Activated CD8-positive, alpha-beta memory T cell treated with anti-CD3 and anti-CD28 coated beads for 1 hour (primary cell): ENCODE results near the gene LMX1B.

ENCODE experiments used
- DNase-seq, 2 donors: peaks; one replicate each; pipeline ENCODE4 v3.0.0-alpha.2; 2020; ENCODE audit warnings: low read depth in 1 of 2; ENCODE audit errors: extremely low read depth in 1 of 2

Gene LMX1B

DNA sequence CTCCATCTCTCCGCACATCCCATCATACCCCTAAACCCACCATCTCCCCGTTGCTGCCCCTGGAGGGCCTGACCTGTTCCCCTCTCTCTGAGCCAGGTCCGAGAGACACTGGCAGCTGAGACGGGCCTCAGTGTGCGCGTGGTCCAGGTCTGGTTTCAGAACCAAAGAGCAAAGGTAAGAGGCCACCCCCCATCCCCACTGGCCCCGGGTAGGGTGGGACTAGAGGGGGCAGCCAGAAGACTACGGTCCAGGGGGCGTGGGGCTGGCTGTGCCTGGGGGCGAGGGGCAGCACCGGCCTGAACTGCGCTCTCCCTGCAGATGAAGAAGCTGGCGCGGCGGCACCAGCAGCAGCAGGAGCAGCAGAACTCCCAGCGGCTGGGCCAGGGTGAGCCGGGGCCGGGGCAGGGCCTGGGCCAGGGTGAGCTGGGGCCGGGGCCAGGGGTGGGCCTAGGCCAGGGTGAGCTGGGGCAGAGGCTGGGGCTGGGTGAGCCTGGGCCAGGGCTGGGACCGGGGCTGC lies 79.8 kb downstream of the LMX1B start:
- no peak for DNase-seq

DNA sequence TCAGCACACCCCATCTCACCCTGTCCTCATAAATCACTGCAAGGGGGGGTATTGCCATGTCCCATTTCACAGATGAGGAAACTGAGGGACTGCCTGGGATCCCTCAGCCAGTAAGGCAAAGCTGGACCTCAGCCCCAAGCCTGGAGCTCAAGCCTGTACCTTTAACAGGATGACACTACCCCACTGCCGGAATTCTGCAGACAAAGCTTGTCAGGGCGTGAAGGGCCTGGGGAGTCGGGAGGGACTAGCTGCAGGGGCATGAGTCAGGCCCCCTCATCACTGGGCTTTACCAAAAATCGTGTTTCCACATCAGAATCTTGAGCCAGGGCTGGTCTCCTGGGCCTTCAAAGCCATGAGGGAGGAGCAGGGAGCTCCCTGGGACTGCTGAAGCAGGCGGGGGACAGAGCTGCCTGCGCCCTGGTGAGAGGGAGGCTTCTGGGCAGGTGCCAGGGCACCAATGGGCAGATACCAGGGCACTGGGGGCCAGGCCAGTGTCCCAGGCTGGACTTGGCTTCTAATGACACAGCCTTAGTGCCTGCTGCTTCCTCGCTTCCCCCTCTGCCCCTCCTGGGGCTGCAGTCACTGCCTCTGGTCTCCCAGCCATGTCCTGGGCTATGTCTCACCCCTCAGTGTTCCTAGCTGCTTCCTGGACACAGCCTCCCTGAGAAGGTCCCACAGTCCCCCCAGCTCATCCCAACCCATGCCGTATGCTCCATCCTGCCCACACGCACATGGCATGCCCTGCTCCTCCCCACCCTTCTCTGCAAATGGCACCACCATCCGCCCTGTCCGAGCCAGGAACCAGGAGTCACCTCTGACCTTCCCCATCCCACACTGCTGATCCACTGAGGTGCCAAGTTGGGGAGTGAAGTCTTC lies 80.7 kb downstream of the LMX1B start:
- no peak for DNase-seq

- DNase-seq = no peak
Observed at GRCh38 chr9:126695186-126695585, 81.5 kb downstream of the LMX1B start.

DNA sequence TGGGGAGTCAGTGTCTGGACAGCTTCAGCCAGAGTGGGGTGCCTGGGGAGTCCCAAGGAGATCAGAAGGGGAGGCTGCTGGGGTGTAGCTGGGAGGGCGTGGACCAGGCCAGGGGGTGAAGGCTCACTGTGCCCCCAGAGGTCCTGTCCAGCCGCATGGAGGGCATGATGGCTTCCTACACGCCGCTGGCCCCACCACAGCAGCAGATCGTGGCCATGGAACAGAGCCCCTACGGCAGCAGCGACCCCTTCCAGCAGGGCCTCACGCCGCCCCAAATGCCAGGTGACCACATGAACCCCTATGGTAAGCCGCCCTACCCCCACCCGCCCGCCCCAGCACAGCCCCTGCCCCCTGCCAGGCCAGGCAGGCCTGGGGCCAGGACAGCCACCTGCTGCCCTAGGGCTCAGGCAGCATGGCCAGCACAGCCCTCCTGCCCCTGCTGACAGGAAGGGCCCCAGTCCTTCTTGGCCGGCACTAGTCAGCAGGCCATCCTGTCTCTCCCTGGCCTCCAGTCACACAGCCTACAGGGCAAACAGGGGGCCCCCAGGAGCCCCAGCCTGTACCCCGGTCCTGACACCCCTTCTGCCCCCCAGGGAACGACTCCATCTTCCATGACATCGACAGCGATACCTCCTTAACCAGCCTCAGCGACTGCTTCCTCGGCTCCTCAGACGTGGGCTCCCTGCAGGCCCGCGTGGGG lies 82.1 kb downstream of the LMX1B start:
- no peak for DNase-seq

DNA sequence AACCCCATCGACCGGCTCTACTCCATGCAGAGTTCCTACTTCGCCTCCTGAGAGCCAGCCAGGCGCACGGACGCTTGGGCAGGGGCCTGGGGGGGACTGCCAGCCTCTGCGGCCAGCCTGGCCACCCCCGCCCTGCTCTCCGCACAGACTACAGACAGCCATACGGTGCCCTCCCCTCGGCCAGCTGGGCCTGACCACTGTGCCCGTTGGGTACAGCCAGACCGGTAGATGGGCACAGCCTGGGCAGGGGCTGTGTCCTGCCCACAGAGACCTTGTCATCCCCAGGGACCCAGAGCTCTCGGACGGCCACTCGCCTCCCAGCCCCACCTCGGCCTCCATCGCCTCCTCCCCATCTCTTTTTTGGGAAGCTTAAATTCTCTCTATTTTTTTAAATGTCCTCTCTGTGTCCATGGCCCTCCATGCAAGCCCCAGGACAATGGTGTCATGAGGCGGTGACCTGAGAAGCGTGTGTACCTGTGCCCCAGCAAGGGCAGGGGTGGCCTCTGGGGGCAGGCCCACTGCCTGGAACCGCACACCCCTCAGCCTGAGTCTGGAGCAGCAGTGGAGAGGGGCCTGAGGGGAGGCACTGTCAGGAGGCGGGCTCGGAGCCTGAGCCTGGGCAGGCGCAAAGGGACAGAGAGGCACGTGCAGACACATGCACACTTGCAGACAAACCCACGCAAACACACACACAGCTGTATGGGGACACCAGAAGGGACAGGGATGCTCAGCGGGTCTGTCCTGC lies 82.8 kb downstream of the LMX1B start:
- no peak for DNase-seq

GRCh38 chr9:126697330-126697729 lies 83.6 kb downstream of the LMX1B start:
- DNase-seq = no peak

GRCh38 chr9:126698251-126698650 lies 84.5 kb downstream of the LMX1B start:
- no peak for DNase-seq

DNA sequence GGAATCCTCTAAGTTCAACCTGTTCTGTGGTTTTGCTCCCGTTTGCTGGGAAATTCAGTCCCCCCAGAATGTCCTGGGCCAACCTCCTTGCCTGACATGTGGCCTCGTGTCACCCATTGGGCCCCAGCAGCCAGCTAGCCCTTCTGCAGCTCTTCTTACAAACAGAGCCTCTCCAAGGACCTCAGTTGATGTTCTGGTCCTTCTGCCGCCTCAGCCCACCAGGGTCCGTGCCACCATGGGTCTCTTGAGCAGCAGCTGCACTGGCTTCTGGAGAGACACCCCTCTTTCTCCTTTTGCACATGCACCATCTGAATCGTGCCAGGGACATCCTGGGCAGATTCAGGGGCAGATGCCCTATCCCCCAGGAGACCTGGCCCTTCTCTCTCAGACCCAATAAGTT lies 85.0 kb downstream of the LMX1B start:
- DNase-seq = no peak

DNA sequence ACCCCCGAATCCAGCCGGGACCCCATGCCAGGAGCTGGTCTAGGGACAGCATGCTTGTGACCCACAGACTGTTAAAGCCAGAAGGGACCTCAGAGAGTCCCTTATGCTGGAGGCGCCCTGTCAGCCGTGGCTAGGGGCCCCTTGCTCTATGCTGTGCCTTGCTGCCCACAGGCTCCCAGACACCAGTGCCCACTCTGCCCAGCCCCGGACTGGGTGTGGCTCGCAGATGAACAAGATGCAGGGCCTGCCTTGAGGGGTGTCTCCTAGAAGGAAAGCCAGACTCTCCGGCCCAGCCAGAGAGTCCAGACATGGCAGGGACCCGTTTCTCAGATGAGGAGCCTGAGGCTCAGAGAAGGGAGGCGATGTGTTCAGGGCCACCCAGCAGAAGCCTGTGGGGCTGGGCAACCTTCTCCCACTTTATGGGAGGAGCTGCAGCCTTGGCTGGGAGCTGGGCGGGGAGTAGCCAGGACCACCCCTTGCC lies 85.7 kb downstream of the LMX1B start:
- DNase-seq = no peak

GRCh38 chr9:126700296-126700695 lies 86.6 kb downstream of the LMX1B start:
- DNase-seq = no peak

GRCh38 chr9:126700903-126701812 lies 87.4 kb downstream of the LMX1B start:
- no peak for DNase-seq

GRCh38 chr9:126701813-126702140 lies 88.0 kb downstream of the LMX1B start:
- DNase-seq = no peak

GRCh38 chr9:126702151-126703001 lies 88.6 kb downstream of the LMX1B start:
- DNase-seq = no peak

GRCh38 chr9:126703002-126703865 lies 89.5 kb downstream of the LMX1B start:
- DNase-seq = no peak

DNA sequence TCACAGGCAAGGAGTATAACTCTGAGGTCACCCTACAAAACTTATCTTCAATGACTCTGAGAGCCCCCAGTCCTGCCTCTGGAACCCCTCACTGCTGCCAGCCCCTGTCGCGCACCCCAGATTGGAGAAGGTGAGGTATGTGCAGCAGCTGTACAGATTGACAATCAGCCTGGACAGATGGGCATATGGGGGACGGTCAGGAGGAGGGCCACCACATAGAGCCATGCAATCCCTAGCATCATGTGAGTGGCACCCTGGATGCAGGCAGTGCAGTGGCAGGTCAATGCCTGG lies 90.1 kb downstream of the LMX1B start:
- DNase-seq = no peak

GRCh38 chr9:126704157-126704891 lies 90.6 kb downstream of the LMX1B start:
- no peak for DNase-seq

DNA sequence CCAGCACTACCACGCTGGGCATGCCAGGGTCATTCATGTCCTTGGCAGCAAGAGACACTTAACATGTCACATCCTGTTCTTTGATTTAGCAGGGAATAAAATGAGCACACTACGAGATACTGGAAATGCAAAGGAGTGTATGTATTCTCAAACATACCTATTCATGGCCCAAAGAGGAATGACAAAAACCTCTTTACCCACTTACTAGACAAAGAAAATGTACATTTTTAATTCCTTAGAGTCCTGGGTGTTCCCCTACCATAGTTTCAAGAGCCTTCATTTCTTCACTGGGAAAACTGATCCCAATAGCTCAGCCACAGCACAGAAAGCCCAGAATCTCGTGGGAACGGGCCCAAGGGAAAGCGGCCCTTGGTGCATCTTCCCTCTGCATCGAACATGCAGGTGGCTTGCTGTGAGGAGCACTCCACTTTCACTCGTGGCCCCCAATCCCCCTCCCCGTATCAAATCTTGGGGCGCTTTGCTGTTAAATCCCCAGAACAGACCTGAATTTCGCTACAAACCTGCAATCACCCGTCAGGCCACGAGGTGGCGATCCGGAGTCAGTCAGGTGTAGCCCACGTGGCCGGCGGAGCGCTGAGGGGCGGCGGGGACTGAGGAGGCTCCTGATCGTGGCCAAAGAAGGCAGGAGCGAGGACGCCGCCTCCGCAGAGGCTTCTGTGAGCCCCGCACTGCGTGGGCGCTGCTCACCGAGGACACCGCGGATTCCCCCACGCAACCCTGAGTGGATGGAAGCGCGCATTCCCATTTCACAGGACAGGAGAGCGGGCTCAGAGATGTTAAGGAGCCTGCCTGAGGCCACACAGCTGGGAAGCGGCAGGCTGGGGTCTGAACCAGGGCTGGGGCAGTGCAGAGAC lies 91.4 kb downstream of the LMX1B start:
- peak; percentile 52 to 75 for DNase-seq
